Sigmoid colon (tissue), 7 donors: ENCODE results near the gene SLC17A7. TPM values are rescaled to one million over a fixed set of nuclear protein-coding genes. Genes with fewer than 3 reads are reported as not detected.

Source experiments
- DNase-seq: peaks from one replicate; pipeline ENCODE4 v3.0.0-alpha.2; 2019
- H3K27ac ChIP-seq, 4 donors: fragments of 200-600 bp; sonication (generic); one replicate each; pipeline ENCODE4 v1.5.1; 2016 to 2019; ENCODE audit warnings: mild to moderate bottlenecking in 1 of 4
- H3K27me3 ChIP-seq, 3 donors: fragments of 200-600 bp; sonication (generic); one replicate each; pipeline ENCODE4 v1.5.1; 2019; ENCODE audit warnings: mild to moderate bottlenecking in 1 of 3
- H3K36me3 ChIP-seq, 4 donors: fragments of 200-600 bp; sonication (generic); one replicate each; pipeline ENCODE4 v1.5.1; 2016 to 2019
- H3K4me1 ChIP-seq, 4 donors: fragments of 200-600 bp; sonication (generic); one replicate each; pipeline ENCODE4 v1.5.1; 2017 to 2019
- H3K4me3 ChIP-seq, 4 donors: fragments of 200-600 bp; sonication (generic); one replicate each; pipeline ENCODE4 v1.5.1; 2017 to 2019; ENCODE audit warnings: mild to moderate bottlenecking in 2 of 4, moderate library complexity in 1 of 4
- H3K9me3 ChIP-seq, 4 donors: fragments of 200-600 bp in 3 of 4; sonication (generic) in 3 of 4; one replicate each; pipeline versions ENCODE4 v1.5.1 to v1.6.1; 2013 to 2019
- CTCF ChIP-seq, 4 experiments: fragments of 450-650 bp in 3 of 4; fragments of 200-600 bp in 1 of 4; IDR thresholded peaks; one replicate each; pipeline ENCODE4 v1.5.1; 2016 to 2019; ENCODE audit warnings: antibody characterized with exemption in 4 of 4, mild to moderate bottlenecking in 3 of 4, moderate library complexity in 2 of 4
- EP300 ChIP-seq, 4 donors: sonication (generic); formaldehyde crosslinking; IDR thresholded peaks; one replicate each; pipeline ENCODE4 v1.6.1; 2017; ENCODE audit warnings: antibody characterized with exemption in 4 of 4
- POLR2A ChIP-seq, 2 donors: fragments of 450-650 bp; IDR thresholded peaks; one replicate each; pipeline ENCODE4 v1.6.1; 2016; ENCODE audit warnings: antibody characterized with exemption in 2 of 2, mild to moderate bottlenecking in 2 of 2, moderate library complexity in 2 of 2
- POLR2AphosphoS5 ChIP-seq, 4 donors: sonication (generic); formaldehyde crosslinking; IDR thresholded peaks; one replicate each; pipeline ENCODE4 v1.6.1; 2017; ENCODE audit warnings: antibody characterized with exemption in 4 of 4
- WGBS, 2 donors: extraction: QIAGEN DNeasy Blood & Tissue Kit; methylation state at CpG; one replicate each; pipeline ENCODE4 v1.1.7; 2013; 5-methylcytosine and 5-hydroxymethylcytosine counted together
- intact Hi-C: fragments of 100-400 bp; cut with DNase I; formaldehyde crosslinking; loops from one replicate; pipeline ENCODE4 v1.15.1; 2023
- polyA plus RNA-seq, 3 donors: library from polyadenylated mRNA; stranded (reverse); fragments of 200-250 nt; gene quantifications; one replicate each; pipeline ENCODE4 v1.2.3, GENCODE V29; 2013
- total RNA-seq, 4 donors: library from RNA; depleted of rRNA; stranded (reverse); fragments of >200 nt; gene quantifications; one replicate each; pipeline ENCODE4 v1.1.0, GENCODE V29; 2016
- donor health status: healthy with polysubstance abuse.
- donor health status: Bipolar disorder and iron deficiency.
- donor health status: healthy.

SLC17A7 gene
- total and polyA plus RNA-seq, 7 donors: 0.23 to 1.8 (median 0.62) TPM; not detected in 1

DNA sequence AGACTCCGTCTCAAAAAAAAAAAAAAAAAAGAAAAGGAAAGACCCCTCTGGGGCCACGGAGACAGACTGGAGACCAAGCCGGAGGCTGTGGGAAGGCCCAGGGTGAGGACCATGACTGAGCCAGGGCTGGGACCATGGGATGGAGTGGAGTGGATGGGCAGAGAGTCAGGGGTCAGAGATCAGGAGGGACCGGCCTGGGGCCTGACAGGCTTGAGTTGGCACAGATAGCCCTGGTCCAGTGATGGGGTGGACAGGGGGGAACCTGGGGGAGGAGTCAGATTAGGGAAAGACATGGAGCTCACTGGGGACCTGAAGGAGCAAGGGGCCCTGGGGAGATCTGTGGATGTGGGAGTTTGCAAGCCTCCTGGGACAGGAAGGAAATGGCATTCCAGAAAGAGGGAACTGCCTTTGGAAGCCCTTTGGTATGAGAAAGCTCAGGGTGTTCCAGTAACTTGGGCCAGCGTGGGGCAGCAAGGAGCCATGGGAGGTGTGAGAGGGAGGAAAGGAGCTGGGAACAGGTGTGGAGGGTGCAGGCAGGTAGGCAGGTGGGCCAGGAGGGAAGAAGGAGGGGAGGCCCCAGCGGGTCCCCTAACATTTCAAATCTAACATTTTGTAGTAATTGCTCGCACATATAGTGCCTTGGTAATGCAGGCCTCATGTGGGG, 39.8 kb upstream of the SLC17A7 start:
- Histone ChIP-seq H3K27ac (no peak overlapping the region), H3K4me3 (no peak overlapping the region), H3K36me3 (peaks cover 0 to 10% (median 0%) of the 10 kb centered on the region in 4 donors), H3K4me1 (peaks cover 0 to 9% (median 5%) of the 10 kb centered on the region in 4 donors), H3K27me3 (no peaks in the 10 kb centered on the region), H3K9me3 (no peaks in the 10 kb centered on the region)
- WGBS, 2 donors: 89 to 90% methylated on average over 7 of the region's 7 CpGs
- no peak for DNase-seq
- intact Hi-C loops: no loop called here
- TF ChIP-seq POLR2AphosphoS5 (IDR thresholded peaks at IDR 0.05) (no peak), EP300 (IDR thresholded peaks at IDR 0.05) (no peak), CTCF (IDR thresholded peaks at IDR 0.05) (no peak), POLR2A (IDR thresholded peaks at IDR 0.05) (no peak)

GRCh38 chr19:49479975-49480628, 38.8 kb upstream of the SLC17A7 start:
- TF ChIP-seq POLR2A (IDR thresholded peaks at IDR 0.05): no peak
- TF ChIP-seq EP300 (IDR thresholded peaks at IDR 0.05): no peak
- TF ChIP-seq POLR2AphosphoS5 (IDR thresholded peaks at IDR 0.05): no peak
- no peak for TF ChIP-seq CTCF (IDR thresholded peaks at IDR 0.05)
- intact Hi-C loops: loop anchor here (10.0 kb wide), 1 partner anchor 845 kb away; the partner anchor contains the start of gene DBP
- H3K4me1 ChIP-seq: peaks cover 0 to 14% (median 7%) of the 10 kb centered on the region in 4 donors
- WGBS, 2 donors: 89 to 93% methylated on average over 14 of the region's 14 CpGs
- no peak overlapping the region for H3K27ac ChIP-seq
- no peaks in the 10 kb centered on the region for H3K9me3 ChIP-seq
- no peak for DNase-seq
- H3K4me3 ChIP-seq: no peak overlapping the region
- peaks cover 0 to 10% (median 0%) of the 10 kb centered on the region in 4 donors for H3K36me3 ChIP-seq
- H3K27me3 ChIP-seq: no peaks in the 10 kb centered on the region

DNA sequence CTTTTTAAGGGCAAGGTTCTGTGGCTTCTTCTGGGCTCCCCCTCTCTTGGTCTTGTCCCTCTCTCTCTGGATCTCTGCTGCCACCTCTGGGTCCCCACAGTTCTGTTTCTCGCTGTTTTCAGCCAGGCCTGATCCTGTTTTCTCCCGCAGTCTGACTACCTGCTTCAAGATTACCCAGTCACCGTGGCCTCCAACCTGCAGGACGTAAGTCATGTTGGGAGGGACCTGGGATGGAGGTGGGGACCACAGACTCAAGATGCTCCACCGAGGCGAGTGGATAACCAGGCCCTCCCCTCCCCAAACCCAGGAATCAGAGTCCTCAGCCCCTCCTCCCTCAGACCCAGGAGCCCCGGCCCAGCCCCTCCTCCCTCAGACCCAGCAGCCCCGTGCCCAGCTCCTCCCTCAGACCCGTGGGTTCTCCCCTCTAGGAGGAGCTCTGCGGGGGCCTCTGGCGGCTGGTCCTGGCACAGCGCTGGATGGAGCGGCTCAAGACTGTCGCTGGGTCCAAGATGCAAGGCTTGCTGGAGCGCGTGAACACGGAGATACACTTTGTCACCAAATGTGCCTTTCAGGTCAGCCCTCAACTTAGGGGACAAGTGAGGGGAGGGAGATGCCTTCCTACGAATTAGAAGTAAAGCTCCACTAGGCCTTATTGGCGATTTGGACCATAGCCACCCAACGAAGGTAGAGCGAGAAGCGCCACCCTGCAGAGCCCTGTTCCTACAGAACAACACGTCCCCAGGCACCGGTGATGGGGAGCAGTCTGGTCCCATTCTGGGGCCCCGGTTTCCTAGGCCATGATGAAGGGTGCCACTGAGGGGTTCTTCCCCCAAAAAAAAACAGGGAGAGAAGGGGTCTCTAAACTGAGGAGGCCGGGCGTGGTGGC, 34.9 kb upstream of the SLC17A7 start:
- H3K27ac ChIP-seq: peak overlapping the region; percentile 77 to 84 (median 80)
- peaks cover 0 to 27% (median 16%) of the 10 kb centered on the region in 4 donors for H3K4me1 ChIP-seq
- WGBS, 2 donors: 49 to 59% methylated on average over 27 of the region's 27 CpGs
- no peaks in the 10 kb centered on the region for H3K9me3 ChIP-seq
- DNase-seq: peak; percentile 74
- TF ChIP-seq CTCF (IDR thresholded peaks at IDR 0.05): peak in 1 of 4 experiments; percentile 18
- TF ChIP-seq EP300 (IDR thresholded peaks at IDR 0.05): no peak
- H3K36me3 ChIP-seq: no peaks in the 10 kb centered on the region
- no peaks in the 10 kb centered on the region for H3K27me3 ChIP-seq
- no peak overlapping the region for H3K4me3 ChIP-seq
- intact Hi-C loops: loop anchor here (10.0 kb wide), 1 partner anchor 841 kb away; the partner anchor contains the start of gene DBP

- no peak for DNase-seq
- H3K27ac ChIP-seq: peak overlapping the region; percentile 77 to 84 (median 80)
- no peaks in the 10 kb centered on the region for H3K9me3 ChIP-seq
- peaks cover 0 to 27% (median 16%) of the 10 kb centered on the region in 4 donors for H3K4me1 ChIP-seq
- H3K36me3 ChIP-seq: peaks cover 0 to under 1% (median 0%) of the 10 kb centered on the region in 4 donors
- H3K27me3 ChIP-seq: no peaks in the 10 kb centered on the region
- intact Hi-C loops: loop anchor here (10.0 kb wide), 1 partner anchor 841 kb away; the partner anchor contains the start of gene DBP
- WGBS, 2 donors: 62 to 65% methylated on average over 15 of the region's 15 CpGs
- peak overlapping the region in 1 of 4 donors; percentile 75 for H3K4me3 ChIP-seq
- no peak for TF ChIP-seq POLR2A (IDR thresholded peaks at IDR 0.05)
- TF ChIP-seq POLR2AphosphoS5 (IDR thresholded peaks at IDR 0.05): no peak
- no peak for TF ChIP-seq CTCF (IDR thresholded peaks at IDR 0.05)
- no peak for TF ChIP-seq EP300 (IDR thresholded peaks at IDR 0.05)
Observed at GRCh38 chr19:49475191-49475917, 34.0 kb upstream of the SLC17A7 start.
